Fibroblast of lung (primary cell): ENCODE measurements around the gene C10orf71.

Source experiments
- CTCF ChIP-seq, 2 donors: IDR thresholded peaks in 1 of 2; conservative IDR thresholded peaks in 1 of 2; 1 replicate in 1 of 2; 2 replicates in 1 of 2; pipeline ENCODE4 v1.5.1; 2011 to 2012; ENCODE audit warnings: low read length in 2 of 2, control low read depth in 1 of 2, inconsistent platforms in 1 of 2, low read depth in 1 of 2, mild to moderate bottlenecking in 1 of 2
- EZH2 ChIP-seq: IDR thresholded peaks from 2 replicates; pipeline ENCODE4 v1.5.1; 2012; ENCODE audit warnings: low read length, control low read depth, mild to moderate bottlenecking; ENCODE audit errors: missing control alignments

- no peak for TF ChIP-seq EZH2
- no peak for TF ChIP-seq CTCF (conservative IDR thresholded peaks at IDR 0.05 in 1 of 2, IDR thresholded peaks at IDR 0.05 in 1 of 2; ENCODE audit: low read depth in 1 of 2, low read length in 2 of 2)
Measured at GRCh38 chr10:49323171-49323895, 24.4 kb downstream of the C10orf71 start.
